WTC11 (cell line): ENCODE results near the gene RCAN2. TPM values are rescaled to one million over a fixed set of nuclear protein-coding genes. Genes with fewer than 3 reads are reported as not detected.

ENCODE experiments used
- ATAC-seq: fragments of 200-7000 bp; cut with Tn5 transposase; 2 replicates; pipeline ENCODE4 v1.10.0; 2021; ENCODE audit warnings: mild to moderate bottlenecking, moderate library complexity
- CTCF ChIA-PET: fragments of 300-600 bp; sonication (Branson Sonifier 250); formaldehyde crosslinking; loops from one replicate; lab custom pipeline; 2021; ENCODE audit warnings: antibody characterized with exemption; lab: Charles Lee
- POLR2A ChIA-PET: fragments of 350-600 bp; sonication (Branson Sonifier 250); formaldehyde crosslinking; loops from one replicate; lab custom pipeline; 2021; ENCODE audit warnings: antibody characterized with exemption; lab: Charles Lee
- DNase-seq: peaks from one replicate; pipeline ENCODE4 v3.0.0; 2021; ENCODE audit warnings: low spot score
- H3K27ac Mint-ChIP-seq: 2 replicates; pipeline ENCODE4 v1.8.0; 2021; ENCODE audit warnings: mixed read lengths
- H3K27me3 Mint-ChIP-seq: 2 replicates; pipeline ENCODE4 v1.8.0; 2021; ENCODE audit warnings: low read depth, mild to moderate bottlenecking, moderate library complexity, mixed read lengths
- H3K36me3 Mint-ChIP-seq: 2 replicates; pipeline ENCODE4 v1.8.0; 2021; ENCODE audit warnings: mixed read lengths
- H3K4me1 Mint-ChIP-seq: 2 replicates; pipeline ENCODE4 v1.8.0; 2022; ENCODE audit warnings: mixed read lengths
- H3K4me3 Mint-ChIP-seq: 2 replicates; pipeline ENCODE4 v1.8.0; 2021; ENCODE audit warnings: mild to moderate bottlenecking, moderate library complexity, mixed read lengths
- H3K9me3 Mint-ChIP-seq: 2 replicates; pipeline ENCODE4 v1.8.0; 2021; ENCODE audit warnings: mixed read lengths
- ELF4 ChIP-seq: sonication (generic); formaldehyde crosslinking; IDR thresholded peaks from 2 replicates; pipeline ENCODE4 v1.8.1; 2022; ENCODE audit warnings: low read depth, mild to moderate bottlenecking, moderate library complexity, missing genetic modification reagents
- EMX1 ChIP-seq: fragments of 250-450 bp; sonication (Bioruptor Pico); IDR thresholded peaks from 2 replicates; pipeline ENCODE4 v1.8.0; 2021; ENCODE audit warnings: mild to moderate bottlenecking
- ERG ChIP-seq: fragments of 250-450 bp; sonication (Bioruptor Pico); IDR thresholded peaks from 2 replicates; pipeline ENCODE4 v1.8.0; 2021; ENCODE audit warnings: mild to moderate bottlenecking
- ESRRA ChIP-seq: sonication (generic); formaldehyde crosslinking; IDR thresholded peaks from 2 replicates; pipeline ENCODE4 v1.8.1; 2022; ENCODE audit warnings: mild to moderate bottlenecking, missing genetic modification reagents, borderline replicate concordance
- HMGA2 ChIP-seq: fragments of 250-450 bp; sonication (Bioruptor Pico); IDR thresholded peaks from 2 replicates; pipeline ENCODE4 v1.4.0; 2021; ENCODE audit warnings: mild to moderate bottlenecking, moderate library complexity
- IRF1 ChIP-seq: sonication (generic); formaldehyde crosslinking; IDR thresholded peaks from 2 replicates; pipeline ENCODE4 v1.8.0; 2023; ENCODE audit warnings: missing genetic modification reagents
- IRF2 ChIP-seq: sonication (generic); formaldehyde crosslinking; IDR thresholded peaks from 2 replicates; pipeline ENCODE4 v1.8.0; 2022; ENCODE audit warnings: low read depth, missing genetic modification reagents, borderline replicate concordance
- NFATC4 ChIP-seq: fragments of 250-450 bp; sonication (Bioruptor Pico); IDR thresholded peaks from 2 replicates; pipeline ENCODE4 v1.9.0; 2021; ENCODE audit warnings: mild to moderate bottlenecking
- PRRX2 ChIP-seq: fragments of 250-450 bp; sonication (Bioruptor Pico); IDR thresholded peaks from 2 replicates; pipeline ENCODE4 v1.8.0; 2021; ENCODE audit warnings: mild to moderate bottlenecking
- RELA ChIP-seq: sonication (generic); formaldehyde crosslinking; IDR thresholded peaks from 2 replicates; pipeline ENCODE4 v1.8.1; 2022; ENCODE audit warnings: missing genetic modification reagents, mild to moderate bottlenecking, borderline replicate concordance
- TEAD1 ChIP-seq: sonication (generic); formaldehyde crosslinking; IDR thresholded peaks from 2 replicates; pipeline ENCODE4 v1.8.0; 2022; ENCODE audit warnings: mild to moderate bottlenecking, missing genetic modification reagents
- TEAD4 ChIP-seq: sonication (generic); formaldehyde crosslinking; IDR thresholded peaks from 2 replicates; pipeline ENCODE4 v1.8.0; 2022; ENCODE audit warnings: mild to moderate bottlenecking, missing genetic modification reagents
- ZMAT4 ChIP-seq: fragments of 250-450 bp; sonication (Bioruptor Pico); IDR thresholded peaks from 2 replicates; pipeline ENCODE4 v1.9.0; 2021; ENCODE audit warnings: mild to moderate bottlenecking
- ZNF219 ChIP-seq: sonication (generic); formaldehyde crosslinking; IDR thresholded peaks from 2 replicates; pipeline ENCODE4 v1.8.0; 2023; ENCODE audit warnings: missing genetic modification reagents, mild to moderate bottlenecking, borderline replicate concordance
- ZNF532 ChIP-seq: fragments of 250-450 bp; sonication (Bioruptor Pico); IDR thresholded peaks from 2 replicates; pipeline ENCODE4 v1.9.0; 2021; ENCODE audit warnings: mild to moderate bottlenecking, borderline replicate concordance
- ZNF671 ChIP-seq: fragments of 250-450 bp; sonication (Bioruptor Pico); IDR thresholded peaks from 2 replicates; pipeline ENCODE4 v1.8.0; 2021; ENCODE audit warnings: mild to moderate bottlenecking
- total RNA-seq: library from RNA; stranded (reverse); gene quantifications from 3 replicates; pipeline ENCODE4 v1.2.3, GENCODE V29; 2021
- TF ChIP-seq, protein P1 (sequence below): sonication (generic); formaldehyde crosslinking; IDR thresholded peaks from 2 replicates; pipeline ENCODE4 v1.8.0; 2022; ENCODE audit warnings: mild to moderate bottlenecking, missing genetic modification reagents
- TF ChIP-seq, protein P2 (sequence below): sonication (generic); formaldehyde crosslinking; IDR thresholded peaks from 2 replicates; pipeline ENCODE4 v1.8.1; 2023; ENCODE audit warnings: mild to moderate bottlenecking, missing genetic modification reagents, borderline replicate concordance
- TF ChIP-seq, protein P3 (sequence below): sonication (generic); formaldehyde crosslinking; IDR thresholded peaks from 2 replicates; pipeline ENCODE4 v1.8.1; 2022; ENCODE audit warnings: low read depth, mild to moderate bottlenecking, moderate library complexity, missing genetic modification reagents, borderline replicate concordance

Gene RCAN2
- total RNA-seq, 1 experiment from 2014 or later = 3.9 TPM

DNA sequence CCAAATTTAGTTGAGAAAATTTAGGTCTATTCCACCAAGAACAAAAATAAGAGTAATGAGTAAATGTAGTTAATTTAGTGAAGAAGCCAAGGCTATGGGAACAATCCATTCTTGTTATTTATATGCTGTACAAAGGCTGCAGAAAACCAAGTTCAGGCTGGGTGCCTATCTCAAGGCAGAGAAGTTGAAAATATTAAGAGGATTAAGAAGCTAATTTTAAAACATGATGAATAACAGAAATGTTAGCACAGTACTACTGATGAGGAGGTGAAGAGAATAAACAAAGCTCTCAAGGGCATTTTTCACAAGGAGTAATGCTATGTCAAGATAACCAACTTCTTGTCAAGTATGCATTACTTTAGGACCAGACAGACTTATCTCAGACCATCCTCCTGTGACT, 68.6 kb downstream of the RCAN2 start (continued):
- no peak for TF ChIP-seq NFATC4 (CRISPR knock-in tag)
- TF ChIP-seq ZNF671 (CRISPR knock-in tag) = no peak
- TF ChIP-seq, protein P1, sequence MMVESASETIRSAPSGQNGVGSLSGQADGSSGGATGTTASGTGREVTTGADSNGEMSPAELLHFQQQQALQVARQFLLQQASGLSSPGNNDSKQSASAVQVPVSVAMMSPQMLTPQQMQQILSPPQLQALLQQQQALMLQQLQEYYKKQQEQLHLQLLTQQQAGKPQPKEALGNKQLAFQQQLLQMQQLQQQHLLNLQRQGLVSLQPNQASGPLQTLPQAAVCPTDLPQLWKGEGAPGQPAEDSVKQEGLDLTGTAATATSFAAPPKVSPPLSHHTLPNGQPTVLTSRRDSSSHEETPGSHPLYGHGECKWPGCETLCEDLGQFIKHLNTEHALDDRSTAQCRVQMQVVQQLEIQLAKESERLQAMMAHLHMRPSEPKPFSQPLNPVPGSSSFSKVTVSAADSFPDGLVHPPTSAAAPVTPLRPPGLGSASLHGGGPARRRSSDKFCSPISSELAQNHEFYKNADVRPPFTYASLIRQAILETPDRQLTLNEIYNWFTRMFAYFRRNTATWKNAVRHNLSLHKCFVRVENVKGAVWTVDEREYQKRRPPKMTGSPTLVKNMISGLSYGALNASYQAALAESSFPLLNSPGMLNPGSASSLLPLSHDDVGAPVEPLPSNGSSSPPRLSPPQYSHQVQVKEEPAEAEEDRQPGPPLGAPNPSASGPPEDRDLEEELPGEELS (CRISPR knock-in tag) = no peak

- no peak for TF ChIP-seq TEAD4 (CRISPR knock-in tag)
- TF ChIP-seq ZMAT4 (CRISPR knock-in tag) = no peak
- TF ChIP-seq RELA (CRISPR knock-in tag) = no peak
- TF ChIP-seq HMGA2 (CRISPR knock-in tag) = no peak
- TF ChIP-seq IRF2 (CRISPR knock-in tag) = no peak
- no peak for TF ChIP-seq EMX1 (CRISPR knock-in tag)
- no peak for TF ChIP-seq ESRRA (CRISPR knock-in tag)
- no peak for TF ChIP-seq ERG (CRISPR knock-in tag)
- TF ChIP-seq, protein P2, sequence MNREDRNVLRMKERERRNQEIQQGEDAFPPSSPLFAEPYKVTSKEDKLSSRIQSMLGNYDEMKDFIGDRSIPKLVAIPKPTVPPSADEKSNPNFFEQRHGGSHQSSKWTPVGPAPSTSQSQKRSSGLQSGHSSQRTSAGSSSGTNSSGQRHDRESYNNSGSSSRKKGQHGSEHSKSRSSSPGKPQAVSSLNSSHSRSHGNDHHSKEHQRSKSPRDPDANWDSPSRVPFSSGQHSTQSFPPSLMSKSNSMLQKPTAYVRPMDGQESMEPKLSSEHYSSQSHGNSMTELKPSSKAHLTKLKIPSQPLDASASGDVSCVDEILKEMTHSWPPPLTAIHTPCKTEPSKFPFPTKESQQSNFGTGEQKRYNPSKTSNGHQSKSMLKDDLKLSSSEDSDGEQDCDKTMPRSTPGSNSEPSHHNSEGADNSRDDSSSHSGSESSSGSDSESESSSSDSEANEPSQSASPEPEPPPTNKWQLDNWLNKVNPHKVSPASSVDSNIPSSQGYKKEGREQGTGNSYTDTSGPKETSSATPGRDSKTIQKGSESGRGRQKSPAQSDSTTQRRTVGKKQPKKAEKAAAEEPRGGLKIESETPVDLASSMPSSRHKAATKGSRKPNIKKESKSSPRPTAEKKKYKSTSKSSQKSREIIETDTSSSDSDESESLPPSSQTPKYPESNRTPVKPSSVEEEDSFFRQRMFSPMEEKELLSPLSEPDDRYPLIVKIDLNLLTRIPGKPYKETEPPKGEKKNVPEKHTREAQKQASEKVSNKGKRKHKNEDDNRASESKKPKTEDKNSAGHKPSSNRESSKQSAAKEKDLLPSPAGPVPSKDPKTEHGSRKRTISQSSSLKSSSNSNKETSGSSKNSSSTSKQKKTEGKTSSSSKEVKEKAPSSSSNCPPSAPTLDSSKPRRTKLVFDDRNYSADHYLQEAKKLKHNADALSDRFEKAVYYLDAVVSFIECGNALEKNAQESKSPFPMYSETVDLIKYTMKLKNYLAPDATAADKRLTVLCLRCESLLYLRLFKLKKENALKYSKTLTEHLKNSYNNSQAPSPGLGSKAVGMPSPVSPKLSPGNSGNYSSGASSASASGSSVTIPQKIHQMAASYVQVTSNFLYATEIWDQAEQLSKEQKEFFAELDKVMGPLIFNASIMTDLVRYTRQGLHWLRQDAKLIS (CRISPR knock-in tag) = no peak
- TF ChIP-seq ZNF219 (CRISPR knock-in tag) = no peak
- no peak for TF ChIP-seq ELF4 (CRISPR knock-in tag)
- TF ChIP-seq ZNF532 (CRISPR knock-in tag) = no peak
- TF ChIP-seq IRF1 (CRISPR knock-in tag) = no peak
- TF ChIP-seq, protein P3, sequence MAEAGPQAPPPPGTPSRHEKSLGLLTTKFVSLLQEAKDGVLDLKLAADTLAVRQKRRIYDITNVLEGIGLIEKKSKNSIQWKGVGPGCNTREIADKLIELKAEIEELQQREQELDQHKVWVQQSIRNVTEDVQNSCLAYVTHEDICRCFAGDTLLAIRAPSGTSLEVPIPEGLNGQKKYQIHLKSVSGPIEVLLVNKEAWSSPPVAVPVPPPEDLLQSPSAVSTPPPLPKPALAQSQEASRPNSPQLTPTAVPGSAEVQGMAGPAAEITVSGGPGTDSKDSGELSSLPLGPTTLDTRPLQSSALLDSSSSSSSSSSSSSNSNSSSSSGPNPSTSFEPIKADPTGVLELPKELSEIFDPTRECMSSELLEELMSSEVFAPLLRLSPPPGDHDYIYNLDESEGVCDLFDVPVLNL (CRISPR knock-in tag) = no peak
- TF ChIP-seq PRRX2 (CRISPR knock-in tag) = no peak
- TF ChIP-seq TEAD1 = no peak
- TF ChIP-seq, all 79 proteins: peak for 0
- Mint-ChIP-seq H3K36me3 (no peaks in the 10 kb centered on the region), H3K27me3 (no peaks in the 10 kb centered on the region), H3K4me3 (no peak overlapping the region), H3K27ac (no peak overlapping the region), H3K4me1 (peaks cover 10% of the 10 kb centered on the region), H3K9me3 (no peaks in the 10 kb centered on the region)
- DNase-seq (no peak), ATAC-seq (peak; percentile 58; the same call in 1 of the 2 replicates)
- ChIA-PET CTCF (interaction anchor here (1.6 kb wide), 1 partner anchor 69 kb away, joined by 5 read pairs; the partner anchor contains the start of gene RCAN2), POLR2A (no interaction called here)
Measured at GRCh38 chr6:46421939-46422338, 69.3 kb downstream of the RCAN2 start.
